GM18907 (cell line): ENCODE results near the gene SPATA16.
"Not testable (repeated sequence)": the region's sequence is repeated elsewhere in the genome, so short reads cannot be mapped to it uniquely, and the experiment has no call there.

Experiments used
- ATAC-seq: cut with Tn5 transposase; IDR thresholded peaks from one replicate; pipeline ENCODE4 v1.9.1; 2021; ENCODE audit warnings: mild to moderate bottlenecking, moderate library complexity; ENCODE audit not compliant: unreplicated experiment

Gene SPATA16

DNA sequence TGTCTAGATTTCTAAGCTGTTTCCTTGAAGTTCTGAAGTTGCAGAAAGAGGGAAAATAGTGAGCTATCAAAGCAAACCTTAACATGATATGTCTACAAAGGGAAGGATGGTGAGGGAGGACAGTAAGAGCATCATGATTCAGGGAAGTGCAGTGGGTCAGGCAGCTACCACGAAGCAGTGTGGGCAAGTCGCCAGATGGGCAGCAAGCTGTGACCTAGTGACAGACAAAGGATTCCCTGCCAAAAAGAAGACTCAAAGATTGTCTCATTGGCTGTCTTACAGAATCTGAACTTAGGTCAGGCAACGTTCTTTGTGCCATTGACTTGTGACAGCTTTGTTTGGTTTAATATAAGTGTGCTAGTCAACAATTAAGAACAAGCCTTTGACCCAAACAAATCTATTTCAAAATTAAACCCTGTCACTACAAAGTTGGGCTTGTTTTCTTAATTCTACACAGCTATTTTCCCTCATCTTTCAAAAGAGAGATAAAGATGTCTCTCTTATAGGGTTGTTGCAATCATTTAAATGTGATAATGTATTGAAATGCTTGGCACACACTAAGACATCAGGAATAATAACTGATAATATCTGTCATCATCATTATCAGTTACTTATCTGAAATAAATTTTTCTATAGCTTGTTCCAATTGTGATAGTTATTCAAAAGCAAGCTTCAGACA is 237.3 kb downstream of the SPATA16 start:
- no peak for ATAC-seq

DNA sequence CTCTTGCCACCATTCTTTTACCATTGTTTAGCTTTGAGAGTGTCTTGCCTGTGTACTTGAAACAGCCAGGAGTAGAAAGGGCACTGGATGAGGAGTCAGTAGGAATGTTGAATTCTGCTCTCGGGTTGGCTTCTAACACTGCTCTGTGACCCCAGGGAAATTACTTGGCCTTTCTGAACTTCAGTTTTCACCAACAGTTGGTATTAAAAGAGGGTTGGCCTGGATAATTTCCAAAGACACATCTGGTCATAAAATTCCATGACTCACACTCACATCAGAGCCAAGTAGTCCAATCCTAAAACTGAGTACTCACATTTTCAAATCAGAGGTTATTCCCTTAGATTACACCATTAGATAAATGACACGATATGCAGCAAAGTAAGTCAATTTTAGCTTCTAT is 248.9 kb downstream of the SPATA16 start:
- no peak for ATAC-seq

DNA sequence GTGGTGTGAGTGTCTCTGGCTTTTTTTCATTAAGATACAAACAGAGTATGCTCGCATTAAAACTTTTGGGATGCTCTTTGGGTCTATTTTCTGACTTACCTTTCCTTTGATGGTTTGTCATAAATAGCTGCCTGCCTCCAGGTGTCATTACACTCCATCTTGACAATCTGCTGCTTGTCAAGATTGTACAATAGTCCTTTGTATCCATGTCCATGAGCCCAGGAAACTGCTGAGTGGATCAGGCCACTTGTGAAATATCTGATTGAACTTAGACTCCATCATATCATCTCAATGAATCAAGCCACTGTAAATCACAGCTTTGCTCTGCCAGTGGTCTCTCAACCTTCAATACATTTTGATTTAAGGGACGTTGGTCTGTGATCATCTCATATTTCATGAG is 255.3 kb downstream of the SPATA16 start:
- ATAC-seq, result no peak

DNA sequence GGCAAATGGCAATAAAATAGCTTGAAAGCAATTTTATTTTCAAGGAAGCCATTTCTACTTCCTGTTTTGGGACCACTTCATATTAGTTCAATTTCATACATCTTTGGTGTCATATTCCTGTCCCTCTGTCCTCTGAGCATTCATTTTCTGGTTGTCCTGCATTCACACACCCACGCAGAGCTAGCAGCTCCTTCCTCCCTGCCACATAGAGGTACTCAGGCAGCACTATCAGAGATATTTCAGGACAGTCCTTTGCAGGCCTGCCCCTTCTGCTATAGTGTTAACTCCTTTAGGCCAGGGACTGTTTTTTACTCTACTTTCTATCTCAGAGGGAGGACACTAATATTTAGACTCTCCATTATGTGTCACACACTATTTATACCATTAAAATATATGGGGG is 258.5 kb downstream of the SPATA16 start:
- no peak for ATAC-seq

DNA sequence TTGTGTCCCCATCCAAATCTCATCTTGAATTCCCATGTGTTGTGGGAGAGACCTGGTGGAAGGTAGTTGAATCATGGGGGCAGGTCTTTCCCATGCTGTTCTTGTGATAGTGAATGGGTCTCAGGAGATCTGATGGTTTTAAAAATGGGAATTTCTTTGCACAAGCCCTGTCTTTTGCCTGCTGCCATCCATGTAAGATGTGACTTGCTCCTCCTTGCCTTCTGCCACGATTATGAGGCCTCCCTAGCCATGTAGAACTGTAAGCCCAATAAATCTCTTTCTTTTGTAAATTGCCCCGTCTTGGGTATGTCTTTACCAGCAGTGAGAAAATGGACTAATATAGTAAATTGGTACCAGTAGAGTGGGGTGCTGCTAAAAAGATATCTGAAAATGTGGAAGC is 261.7 kb downstream of the SPATA16 start:
- not testable (repeated sequence) for ATAC-seq

DNA sequence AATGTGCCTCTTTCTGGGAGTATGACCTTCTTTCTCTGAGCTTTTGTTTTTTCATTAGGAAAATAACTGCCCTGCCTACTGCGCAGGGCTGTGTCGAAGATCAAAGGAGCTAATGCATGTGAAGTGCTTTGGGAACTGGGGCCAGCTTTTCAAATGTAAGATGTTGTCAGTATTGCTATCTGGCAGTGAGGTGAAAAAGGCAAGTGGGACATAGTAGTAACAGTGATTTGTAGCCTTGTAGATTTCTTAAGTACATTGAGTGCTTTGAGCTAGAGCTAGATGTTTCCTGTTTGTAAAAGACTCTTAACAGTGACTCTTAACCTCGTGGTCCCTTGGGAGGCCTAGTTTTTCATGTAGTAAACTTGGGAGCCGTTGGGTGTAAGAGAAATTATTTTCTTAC is 264.0 kb downstream of the SPATA16 start:
- no peak for ATAC-seq

DNA sequence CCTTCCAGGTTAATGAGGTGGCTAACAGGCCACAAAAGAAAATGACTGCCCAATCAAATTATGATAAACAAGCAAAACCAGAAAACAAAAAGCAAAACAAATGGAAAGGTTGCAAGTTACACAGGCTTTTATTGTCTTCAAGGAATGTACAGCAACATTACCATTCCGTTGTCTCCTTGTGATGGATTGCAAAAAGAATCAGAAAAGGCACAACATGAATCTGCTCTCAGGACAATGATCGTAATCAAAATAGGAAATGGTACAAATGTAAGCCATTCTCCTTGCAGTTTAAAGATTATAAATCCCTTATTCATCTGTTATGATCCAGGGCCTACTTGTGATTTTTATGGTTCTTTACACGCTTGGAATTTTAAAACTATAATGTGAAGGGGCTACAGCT is 264.7 kb downstream of the SPATA16 start:
- ATAC-seq, result no peak

DNA sequence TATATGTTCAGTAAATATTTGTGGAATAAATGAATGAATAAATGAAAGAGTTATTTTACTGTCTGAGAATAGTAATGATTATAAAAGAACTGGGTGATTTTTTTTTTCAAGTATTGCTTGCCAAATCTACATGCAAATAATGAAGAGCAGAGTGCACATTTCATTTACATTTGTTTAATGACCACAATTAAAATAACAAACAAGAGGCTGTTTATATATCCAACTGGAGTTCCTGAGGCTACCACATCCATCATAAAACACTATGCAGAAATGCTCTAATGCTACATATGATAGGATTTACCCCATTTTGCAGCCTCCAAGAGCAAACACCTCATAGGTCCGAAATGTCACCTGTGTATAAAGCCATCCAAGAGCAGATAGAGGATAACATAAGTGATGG is 266.0 kb downstream of the SPATA16 start:
- no peak for ATAC-seq

DNA sequence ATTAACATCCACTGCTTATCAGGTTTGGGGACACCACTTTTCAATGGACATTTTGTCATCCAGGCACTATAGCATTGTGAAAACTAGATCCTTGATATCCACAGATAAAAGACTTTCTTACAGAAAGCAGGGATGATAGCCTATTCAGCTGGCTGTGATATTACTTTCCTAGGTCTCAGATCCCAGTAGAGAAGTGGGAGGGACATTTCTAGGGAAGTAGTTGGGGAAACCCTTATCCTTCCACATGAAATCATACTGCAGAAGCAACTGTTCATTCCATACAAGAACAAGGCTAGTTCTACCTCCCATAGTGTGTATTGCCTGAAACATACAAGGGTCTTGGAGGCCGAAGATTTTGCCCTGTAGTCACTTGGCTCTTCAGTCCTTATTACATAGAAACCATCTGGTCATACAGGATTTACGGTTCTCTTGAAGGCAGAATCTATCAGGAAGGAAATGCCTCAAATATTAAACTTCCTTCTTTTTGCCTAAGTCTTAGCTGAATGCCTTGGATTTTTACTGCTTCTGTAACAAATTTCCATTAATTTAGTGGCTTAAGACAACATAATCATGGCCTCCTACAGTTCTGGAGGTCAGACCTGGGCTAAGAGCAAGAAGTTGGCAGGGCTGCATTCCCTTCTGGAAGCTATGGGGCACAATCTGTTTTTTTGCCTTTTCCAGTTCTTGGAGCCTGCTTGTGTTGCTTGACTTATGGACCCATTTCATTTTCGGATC is 271.1 kb downstream of the SPATA16 start:
- no peak for ATAC-seq

DNA sequence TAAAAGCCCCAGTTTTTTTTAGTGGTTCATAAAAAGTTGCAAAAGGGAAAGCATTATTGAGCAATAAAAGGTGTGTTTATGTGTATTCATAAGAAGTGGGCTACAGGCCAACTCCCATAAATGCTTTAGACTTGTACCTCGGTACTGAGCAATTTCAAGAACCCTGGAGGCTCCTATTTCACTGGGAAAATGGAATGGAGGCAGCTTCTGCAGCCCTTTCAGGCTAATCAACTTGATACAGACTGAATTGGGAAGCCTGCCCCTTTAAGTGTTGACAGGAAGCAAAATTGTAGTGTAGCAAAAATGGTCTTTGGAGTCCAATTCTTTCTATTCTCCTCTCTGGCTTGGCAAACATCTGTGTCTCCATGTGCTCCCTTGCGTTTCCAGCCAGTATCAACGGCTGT is 271.7 kb downstream of the SPATA16 start:
- no peak for ATAC-seq

DNA sequence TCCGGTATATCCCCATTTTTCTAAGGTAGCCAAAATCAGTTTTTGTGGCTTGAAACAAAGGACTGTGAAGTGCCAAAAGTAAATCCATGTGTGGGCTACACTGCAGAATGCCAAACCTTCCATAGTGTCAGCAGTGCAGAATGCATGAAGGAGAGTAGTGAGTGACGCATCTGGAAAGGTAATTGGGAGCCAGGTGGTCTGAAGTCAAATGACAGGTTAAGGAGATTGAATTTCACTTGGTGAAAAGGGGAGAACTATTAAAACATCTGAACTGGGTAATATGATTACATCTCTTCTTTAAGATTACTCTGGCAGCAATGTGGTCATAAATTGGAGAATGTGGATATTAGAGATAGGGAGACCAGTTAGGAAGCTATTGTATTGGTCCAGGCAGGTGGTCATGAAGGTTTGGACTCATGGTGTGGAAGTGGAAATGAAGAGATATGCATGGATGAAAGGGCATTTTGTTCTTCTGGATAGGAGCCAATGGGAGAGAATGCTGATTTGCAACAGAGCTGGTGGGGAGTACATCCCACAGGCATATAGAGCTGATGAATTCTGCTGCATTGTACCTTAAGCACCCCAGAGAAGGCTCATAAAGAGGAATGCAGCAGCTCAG is 272.3 kb downstream of the SPATA16 start:
- no peak for ATAC-seq

DNA sequence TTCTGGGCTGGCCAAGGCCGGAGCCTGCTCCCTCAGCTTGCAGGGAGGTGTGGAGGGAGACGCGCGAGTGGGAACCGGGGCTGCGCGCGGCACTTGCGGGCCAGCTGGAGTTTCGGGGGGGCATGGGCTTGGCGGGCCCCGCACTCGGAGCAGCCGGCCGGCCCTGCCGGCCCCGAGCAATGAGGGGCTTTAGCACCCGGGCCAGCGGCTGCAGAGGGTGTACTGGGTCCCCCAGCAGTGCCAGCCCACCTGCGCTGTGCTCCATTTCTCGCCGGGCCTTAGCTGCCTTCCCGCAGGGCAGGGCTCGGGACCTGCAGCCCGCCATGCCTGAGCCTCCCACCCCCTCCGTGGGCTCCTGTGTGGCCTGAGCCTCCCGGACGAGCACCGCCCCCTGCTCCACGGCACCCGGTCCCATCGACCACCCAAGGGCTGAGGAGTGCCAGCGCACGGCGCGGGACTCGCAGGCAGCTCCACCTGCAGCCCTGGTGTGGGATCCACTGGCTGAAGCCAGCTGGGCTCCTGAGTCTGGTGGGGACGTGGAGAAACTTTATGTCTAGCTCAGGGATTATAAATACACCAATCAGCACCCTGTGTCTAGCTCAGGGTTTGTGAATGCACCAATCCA is 274.2 kb downstream of the SPATA16 start:
- not testable (repeated sequence) for ATAC-seq

DNA sequence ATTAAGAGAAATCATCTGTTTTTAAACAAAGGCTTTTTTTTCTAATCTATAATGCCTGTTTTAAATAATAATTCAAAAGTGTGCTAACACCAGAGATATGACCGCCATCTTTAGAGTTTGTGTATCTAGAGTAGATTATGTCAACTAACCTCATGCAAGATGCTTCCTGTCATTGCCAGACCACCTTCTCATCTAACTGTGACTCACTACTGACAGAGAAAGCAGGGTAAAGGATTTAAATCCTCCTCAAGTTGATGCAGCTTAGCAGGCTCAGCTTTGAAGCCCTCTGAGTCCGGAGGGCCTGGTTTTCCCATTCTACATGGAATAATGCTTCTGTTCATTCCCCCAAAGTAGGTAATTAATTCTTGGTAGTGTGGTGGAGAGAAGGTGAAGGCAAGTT is 282.0 kb downstream of the SPATA16 start:
- ATAC-seq, result no peak

DNA sequence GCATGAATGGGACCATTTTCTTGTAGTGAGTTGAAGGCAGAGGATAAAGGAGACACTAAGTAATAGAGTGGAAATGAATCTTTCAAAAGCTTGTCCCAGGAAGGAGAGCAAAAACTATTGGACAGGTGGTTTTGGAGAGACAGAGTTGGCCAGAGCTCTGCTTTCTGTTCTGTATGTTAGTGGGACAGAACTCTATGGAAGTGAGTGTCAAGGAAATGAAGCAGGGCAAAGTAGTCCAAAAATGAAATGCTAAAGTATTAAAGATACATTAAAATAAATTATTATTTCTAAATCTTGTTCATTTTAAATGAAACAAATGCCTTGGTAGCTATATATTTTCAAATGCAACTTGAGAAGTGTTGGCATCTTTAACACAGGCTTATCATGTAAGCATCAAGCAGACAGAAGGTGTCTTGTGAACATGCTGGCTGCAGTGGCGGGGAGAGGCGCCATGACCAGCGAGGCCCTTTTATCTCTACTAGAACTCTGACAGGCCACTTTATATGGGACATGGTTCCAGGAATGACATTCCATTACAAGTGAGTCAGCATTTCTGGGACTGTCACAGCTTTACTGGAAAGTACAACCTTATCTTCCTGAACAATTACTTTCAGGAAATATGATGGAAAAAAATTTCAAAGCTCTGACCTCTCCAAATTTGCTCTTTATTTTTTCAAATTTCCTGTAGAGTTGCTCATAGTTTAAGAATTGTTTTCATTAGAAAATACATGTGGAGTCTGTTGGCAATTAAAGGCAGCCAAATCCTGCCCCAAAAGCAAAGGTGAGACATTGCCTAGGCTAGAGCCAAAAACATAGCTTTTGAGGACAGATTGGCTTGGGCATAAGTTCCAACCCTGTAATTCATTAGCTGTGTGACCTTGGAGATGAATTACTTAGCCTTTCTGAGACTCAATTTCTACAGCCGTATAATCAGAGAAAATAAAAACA is 284.0 kb downstream of the SPATA16 start:
- no peak for ATAC-seq

DNA sequence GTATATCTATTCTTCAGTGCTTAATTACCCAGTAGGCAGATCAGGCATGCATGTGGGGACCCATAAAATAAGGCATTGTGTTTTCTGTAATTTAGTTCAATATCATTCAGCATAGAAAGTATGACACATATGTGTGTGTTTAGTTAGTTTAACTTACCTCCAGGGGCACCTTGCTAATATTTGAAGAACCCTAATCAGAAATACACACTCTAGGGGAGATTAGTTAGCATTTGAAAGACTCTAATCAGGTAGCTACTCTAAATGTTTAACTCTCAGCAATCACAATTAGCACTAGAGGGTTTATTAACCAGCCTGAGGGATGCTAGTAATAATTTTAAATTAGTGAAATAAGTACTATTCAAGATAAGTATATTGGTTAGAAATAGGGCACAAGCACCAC is 286.0 kb downstream of the SPATA16 start:
- ATAC-seq, result no peak

DNA sequence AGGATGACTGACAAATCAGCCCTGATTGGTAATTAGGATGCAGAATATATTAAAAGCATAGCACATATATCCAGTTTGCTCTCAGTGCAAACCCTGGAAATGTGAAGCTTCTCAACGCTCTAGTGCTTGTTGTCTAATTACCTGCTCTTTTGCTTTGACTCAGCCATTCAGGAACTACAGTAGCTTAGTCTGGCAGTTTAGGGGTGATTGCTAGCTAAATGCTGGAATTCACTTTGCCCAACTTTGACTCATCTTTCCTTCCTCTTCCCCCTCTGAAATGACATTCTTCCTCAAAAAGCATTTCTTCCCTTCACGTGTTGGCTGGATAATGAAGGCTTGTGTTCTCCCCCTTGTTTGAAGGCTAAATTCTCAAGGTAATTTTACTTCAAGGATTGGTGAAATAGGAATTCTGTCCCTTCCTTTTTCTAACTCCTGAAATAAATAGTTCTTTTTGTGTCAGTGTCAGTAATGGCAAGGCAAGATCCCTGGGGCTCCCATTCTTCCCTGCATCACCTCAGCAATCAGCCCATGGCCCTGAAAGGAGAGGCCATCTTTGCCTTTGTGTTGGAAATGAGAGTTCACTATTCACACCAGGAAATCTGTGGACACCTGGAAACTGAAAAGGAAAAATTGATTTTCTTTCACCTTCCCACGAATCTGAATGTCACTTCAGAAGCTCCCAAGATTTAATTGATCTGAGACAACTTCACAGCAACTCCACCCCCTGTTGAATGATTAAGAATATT is 286.9 kb downstream of the SPATA16 start:
- ATAC-seq, result no peak

DNA sequence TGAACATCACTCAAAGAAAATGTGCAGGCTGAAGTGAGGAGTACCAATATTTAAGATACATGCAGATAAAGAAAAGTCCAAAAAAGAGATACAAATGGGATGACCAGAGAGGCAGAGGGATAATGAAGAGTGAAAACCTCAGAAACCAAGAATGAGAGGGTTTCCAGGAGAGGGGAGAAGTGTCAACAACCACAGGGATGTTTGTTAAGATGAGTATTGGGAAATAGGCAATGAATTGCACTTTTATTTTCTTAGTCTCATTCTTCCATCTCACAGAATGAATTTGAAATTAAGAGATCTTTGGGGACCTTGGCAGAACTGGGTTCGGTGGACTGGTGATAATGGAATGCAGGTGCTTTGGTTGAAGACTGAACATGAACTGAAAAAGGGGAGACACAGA is 288.0 kb downstream of the SPATA16 start:
- no peak for ATAC-seq

DNA sequence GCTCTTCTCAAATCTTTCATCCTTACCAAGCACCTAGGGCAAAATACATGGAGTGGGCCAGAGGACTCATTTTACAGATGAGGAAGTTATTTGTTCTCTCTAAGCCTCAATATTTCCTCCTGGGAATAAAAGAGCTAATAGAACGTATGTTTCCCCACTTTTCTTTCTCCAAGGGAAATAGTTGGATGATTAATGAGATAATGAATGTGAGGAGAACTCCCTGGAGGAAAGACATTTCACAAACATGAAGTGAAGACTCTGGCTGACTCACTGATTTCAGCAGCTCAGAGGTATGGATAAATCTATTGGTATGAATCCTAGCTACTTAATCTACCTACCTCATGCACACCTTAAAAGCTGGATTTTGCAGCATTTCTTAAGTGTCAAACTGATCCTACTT is 292.1 kb downstream of the SPATA16 start:
- ATAC-seq, result no peak

DNA sequence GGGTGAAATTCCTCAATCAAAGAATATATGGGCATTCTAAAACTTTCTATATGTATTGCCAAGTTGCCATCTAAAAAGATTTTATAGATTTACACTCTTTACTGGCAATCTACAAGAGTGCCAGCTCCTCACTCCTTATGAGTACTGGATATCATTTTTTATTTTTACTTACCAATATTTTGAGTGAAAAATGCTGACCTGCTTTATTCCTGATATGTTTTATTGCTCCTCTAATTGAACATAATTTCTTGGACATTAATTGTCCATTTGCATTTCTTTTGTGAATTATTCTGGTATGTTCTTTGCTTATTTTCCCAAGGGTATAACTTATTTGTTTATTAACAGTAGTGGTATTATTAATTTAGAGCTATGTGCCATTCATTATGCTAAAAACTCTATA is 293.7 kb downstream of the SPATA16 start:
- no peak for ATAC-seq

DNA sequence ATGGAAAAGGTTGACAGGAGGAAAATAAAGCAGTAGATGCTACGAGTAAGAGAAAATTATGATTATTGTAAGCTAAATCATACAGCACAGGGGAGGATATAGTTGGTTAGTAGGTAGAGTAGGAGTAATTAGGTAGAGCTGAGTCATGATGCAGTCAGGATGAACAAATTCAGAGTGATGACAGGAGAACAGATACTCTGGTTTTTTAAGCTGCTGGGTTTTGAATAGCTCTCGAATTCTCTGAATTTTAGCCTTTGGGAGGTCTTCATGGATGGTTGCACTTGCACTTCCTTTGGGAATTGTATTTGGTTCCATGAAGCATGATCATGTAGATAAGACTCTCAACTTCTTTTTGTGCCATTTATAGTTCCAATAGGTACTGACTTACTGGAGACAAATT is 294.3 kb downstream of the SPATA16 start:
- no peak for ATAC-seq
